SH-SY5Y (cell line): ENCODE results near the gene IL21.

Experiments
- GATA2 ChIP-seq: IDR thresholded peaks from 2 replicates; pipeline ENCODE4 v1.6.1; 2011; ENCODE audit warnings: mild to moderate bottlenecking, low read depth, low read length
- GATA3 ChIP-seq: IDR thresholded peaks from 2 replicates; pipeline ENCODE4 v1.6.1; 2011; ENCODE audit warnings: low read depth, mild to moderate bottlenecking, low read length, moderate library complexity

- no peak for TF ChIP-seq GATA2
- TF ChIP-seq GATA3: no peak
Observed at GRCh38 chr4:122614621-122615020, 6.2 kb downstream of the IL21 start.
